Islet of Langerhans (tissue), 1 donor: Measurements from ENCODE around the gene APRT.

ENCODE experiments used
- FAIRE-seq: peaks from one replicate; lab custom pipeline; 2011; peaks lifted over from hg19 to GRCh38; lab: Jason Lieb, UNC

APRT gene

DNA sequence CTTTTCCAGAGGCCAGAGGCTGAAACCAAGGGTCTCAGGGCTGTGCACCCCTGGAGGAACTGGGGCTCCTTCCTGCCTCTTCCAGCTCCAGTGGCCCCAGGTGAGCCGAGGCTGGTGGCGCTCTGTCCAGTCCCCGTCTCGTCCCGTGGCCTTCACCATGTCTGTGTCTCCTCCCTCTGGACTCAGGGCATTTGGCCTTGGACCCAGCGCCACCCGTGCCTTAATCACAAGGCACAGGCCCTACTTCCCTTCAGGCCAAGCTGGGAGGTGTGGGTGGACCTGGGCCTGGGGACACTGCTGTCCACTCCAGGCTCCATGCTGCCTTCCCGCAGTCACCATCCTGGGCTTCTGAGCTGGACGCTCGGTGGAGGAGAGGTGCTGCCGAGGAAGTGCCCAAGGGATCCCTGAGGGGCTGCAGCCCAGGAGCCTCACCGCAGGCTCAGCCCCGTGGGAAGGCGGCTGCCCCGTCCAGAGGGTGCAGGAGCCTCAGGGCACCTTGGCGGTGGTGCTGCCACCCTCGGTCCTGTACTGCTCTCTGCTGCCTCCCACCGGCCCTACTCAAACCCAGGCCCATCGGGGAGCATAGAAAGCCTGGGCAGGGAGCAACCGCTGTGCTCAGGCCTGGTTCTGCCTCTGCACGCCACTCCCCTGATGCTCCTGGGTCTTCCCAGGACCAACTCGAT, 9.6 kb upstream of the APRT start:
- FAIRE-seq = no peak

GRCh38 chr16:88820385-88821025, 8.8 kb upstream of the APRT start:
- FAIRE-seq = no peak

DNA sequence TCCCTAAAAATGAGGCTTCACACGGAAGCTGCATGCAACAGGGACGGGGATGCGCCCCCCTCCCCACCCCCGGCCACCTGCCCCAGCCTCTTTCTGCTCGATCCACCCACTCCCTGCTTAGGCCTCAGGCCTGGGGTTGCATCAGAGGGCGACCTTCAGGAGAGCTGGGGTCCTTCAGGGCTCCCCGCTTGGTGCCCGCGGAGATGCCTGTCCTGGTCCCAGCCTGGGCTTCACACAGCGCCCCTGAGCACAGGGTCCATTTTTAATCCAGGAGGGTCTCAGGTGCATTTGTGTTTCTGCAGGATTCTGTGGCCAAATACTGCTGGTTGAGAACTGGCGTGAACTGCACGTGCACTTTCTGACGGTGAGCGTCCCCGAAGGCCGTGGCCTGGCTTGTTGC, 7.4 kb upstream of the APRT start:
- FAIRE-seq = no peak

DNA sequence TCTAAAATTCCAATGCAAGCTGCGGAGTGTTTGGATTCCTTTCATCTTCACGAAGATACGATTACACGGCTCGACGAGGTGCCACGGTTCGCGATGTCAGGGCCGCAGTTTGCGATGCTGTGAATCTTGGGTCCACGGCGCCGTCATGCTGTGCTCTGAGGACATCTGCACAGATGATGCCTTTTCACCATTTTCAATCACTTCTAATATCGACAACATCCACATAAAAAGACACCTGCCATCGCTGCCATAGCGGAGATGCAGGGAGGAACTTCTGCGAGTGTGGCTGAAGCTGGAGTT, 6.8 kb upstream of the APRT start:
- FAIRE-seq = no peak

DNA sequence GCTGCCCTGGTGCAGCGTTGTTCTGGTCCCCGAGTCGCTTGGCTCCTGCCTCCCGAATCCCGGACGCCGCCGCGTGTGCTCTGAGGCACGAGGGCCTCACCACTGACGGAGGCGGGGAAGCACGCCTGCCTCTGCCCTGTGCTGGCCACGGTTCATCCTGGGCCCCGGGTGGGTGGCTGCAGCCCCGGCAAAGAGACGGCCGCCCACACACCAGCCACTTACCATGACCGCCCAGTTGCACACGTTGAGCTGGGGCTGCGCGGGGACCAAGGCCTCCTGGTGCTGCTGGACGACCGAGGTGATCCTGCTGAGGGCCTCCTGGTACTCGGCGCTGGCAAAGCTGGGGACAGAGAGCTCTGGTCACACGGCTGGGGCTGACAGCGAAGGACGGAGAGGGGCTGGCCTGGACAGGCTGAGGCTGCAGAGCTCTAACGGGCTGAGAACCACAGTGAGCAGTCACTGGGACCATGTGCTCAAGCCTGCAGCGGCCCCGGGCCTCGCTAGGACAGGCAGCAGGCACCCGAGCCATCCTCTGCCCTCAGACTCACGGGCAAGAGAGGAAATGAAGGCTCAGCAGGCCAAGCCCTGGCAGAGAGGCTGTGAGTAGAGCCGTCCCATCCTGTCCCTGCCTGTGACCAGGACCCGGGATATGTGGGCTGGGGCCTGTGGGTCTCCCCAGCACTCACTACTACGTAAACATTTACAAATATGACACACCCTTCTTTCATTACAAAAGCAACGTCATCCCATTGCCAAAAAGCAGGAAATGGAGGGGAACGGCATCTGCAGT, 6.3 kb upstream of the APRT start:
- no peak for FAIRE-seq

GRCh38 chr16:88816736-88817535, 5.2 kb upstream of the APRT start:
- FAIRE-seq = no peak

- no peak for FAIRE-seq
Observed at GRCh38 chr16:88815901-88816589, 4.3 kb upstream of the APRT start.

DNA sequence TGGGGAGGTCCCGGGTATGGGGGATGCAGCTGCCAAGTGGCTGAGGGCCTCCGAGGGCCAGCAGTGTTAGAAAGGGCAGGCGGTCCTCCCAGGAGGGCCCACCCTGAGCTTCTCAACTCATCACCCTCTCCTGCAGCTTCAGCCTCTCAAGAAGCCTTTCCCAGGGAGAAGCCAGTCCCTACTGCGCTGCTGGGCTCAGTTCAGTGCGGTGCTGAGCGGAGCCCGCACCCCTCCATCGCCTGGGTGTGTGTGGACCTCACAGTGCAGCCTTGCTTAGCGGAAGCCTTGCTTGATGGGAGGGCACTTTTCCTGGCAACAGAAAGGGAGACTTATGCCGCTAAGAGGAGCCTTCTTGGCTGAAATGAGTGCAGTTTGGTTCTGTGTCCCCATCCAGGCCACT, 3.5 kb upstream of the APRT start:
- no peak for FAIRE-seq

DNA sequence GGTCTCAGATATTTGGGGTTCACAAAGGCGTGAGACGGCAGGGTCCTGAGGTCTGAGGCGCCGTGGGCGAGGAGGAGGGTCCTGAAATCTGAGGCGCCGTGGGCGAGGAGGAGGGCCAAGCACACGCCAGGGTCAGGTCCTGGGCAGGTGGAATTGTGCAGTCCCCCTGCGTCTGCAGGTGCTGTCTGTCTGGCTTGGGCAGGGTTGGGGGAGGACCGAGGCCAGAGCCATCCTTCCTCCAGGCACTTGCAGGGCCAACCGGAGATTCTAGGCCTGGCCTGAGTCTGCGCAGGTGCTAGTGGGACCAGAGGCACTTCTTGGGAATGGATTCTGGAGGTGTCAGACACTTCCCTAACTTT, 2.4 kb upstream of the APRT start:
- no peak for FAIRE-seq

GRCh38 chr16:88813269-88814143, 1.8 kb upstream of the APRT start:
- no peak for FAIRE-seq

GRCh38 chr16:88812513-88813268, 963 bp upstream of the APRT start:
- FAIRE-seq = no peak

DNA sequence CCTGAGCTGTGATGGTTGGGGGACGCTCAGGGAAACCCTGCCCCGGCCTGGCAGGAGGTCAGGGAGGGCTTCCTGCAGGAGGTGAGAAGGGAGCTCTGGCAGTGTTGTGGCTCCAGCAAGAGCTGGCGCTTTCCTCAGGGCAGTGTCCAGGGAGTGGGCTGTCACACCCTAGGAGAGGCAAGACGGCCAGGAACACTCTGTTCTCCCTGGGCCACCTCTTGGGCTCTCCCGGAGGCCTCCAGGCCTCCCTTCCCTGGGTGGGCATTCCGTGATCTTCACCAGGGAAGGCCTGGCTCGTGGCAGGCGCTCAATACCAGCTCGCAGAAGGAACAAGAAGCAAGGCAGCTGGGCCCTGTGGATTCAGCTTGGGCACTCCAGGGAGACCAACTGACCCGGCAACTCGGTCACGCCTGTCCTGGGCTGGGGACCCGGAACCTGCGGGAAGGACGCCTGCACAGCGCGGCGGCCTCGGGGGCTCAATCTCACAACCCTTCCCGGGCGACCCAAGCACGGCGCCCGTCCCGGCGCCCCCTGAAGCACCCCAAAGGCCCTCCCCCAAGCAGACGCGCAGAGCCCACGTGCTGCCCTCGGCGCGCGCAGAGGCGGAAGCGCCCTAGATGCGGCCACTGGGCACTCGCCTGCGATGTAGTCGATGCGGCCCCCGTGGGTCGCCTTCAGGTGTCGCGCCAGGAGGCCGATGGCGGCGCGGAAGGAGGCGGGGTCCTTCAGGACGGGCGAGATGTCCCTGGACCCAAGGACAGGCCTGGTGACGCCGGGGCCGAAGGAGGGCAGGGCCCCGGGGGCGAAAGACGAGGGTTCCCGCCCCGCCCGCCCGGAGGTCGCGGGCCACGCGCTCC, 588 bp downstream of the APRT start:
- no peak for FAIRE-seq

DNA sequence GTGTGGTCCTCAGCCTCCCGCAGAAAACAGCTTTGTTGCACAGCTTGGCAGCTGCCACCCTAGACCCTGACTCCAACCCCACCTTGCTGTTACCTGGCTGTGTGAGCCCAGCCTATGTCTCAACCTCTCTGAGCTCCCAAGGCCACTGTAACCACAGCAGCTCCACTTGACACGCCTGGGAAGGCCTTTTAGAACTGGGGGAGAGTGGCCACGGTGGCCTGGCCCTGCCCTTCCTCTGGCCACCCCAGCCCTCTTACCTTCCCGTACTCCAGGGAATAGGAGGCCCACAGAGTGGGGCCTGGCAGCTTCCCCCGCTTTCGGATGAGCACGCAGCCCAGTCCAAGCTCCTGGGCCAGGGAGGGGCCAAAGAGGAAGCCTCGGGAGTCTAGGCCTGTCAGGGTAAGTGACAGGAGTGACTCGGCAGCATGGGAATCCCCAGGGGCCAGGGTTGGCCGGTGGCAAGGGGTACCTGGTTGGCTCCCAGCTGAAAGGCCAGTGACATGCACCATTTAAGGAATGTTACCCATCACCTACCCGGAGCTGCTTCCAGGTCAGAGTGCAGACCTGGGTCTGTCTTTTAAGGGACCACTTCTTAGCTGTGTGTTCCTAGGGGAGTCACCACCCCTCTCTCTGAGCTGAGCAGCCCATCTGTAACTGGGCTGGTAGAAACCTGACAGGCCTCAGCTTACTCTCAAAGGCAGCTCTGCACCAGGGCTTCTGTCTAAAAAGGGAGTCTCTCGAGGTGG, 1.4 kb downstream of the APRT start:
- FAIRE-seq = no peak

DNA sequence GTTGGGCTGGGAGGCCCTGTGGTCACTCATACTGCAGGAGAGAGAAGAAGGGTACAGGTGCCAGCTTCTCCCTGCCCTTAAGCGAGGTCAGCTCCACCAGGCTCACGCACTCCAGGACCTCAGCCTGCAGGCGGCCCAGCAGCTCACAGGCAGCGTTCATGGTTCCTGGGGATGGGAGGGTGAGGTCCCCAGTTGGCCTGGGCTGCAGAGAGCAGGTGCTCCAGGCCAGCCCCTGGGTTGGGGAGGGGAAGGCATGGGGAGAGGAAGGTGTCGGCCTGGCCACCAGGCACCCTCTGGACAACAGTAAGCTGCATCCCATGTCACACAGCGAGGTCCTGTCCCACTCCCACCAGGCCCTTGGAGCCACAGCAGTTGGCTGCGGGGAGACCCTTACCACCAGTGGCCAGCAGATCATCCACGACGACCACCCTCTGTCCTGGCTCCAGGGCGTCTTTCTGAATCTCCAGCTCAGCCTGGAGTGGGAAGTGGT, 2.0 kb downstream of the APRT start:
- no peak for FAIRE-seq

DNA sequence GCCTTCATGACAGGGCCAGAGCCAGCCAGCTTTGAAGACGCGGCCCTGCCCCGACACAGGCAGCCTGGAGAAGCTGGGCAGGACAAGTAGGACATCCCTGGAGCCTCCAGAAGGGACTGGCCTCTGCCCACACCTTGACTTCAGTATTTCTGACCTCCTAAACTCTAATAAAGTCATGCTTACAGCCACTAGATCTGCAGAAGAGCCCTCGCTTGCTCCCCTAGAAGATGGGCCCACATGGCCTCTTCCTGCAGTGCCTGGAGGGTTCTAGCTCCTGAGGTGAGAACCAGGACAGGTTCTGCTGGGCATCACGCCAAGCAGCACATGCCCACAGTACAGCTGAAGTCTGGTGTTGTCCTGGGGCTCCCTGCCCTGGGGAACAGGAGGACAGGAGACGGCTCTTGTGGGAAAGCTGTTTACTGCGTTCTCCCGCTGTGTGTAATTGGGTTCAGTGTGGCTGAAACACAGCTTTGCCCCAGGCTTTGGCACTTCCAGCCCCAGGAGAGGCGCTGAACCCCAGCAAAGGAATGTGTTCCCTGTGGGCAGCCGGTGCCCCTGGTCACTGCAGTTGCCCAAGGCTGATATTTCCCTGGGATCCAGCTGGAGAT, 2.6 kb downstream of the APRT start:
- no peak for FAIRE-seq

DNA sequence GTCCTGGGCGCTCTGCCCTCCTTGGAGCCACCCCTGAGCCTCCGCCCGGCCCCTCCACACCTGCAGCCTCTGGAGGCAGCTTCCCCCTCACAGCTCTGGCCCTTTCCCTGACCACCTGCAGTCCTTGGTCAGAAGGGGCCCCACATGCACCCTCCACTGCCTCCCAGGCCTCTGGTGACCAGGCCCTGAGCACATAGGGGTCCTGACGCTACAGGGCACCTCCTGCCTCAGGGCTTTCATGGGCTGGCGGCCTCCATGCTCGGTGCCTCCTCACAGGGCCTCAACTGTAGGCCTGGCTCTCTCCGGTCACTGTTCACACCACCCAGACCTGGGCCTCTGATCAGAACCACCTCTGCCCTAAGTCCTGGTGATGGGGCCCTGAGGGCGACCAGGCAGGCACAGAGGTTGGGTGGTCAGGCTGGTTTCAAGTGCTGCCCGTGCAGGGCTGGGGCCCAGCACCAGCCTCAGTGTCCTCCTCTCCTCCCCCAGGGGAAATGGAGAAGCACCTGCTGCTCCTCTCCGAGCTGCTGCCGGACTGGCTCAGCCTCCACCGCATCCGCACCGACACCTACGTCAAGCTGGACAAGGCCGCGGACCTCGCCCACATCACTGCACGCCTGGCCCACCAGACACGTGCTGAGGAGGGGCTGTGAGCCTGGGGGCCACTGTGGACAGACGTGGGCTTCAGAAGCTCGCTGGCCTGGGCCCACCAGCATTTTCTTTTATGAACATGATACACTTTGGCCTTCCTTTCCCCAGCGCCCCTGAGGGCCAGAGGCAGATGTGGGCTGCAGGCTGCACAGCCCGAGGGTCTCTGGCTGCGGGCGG, 3.9 kb downstream of the APRT start:
- no peak for FAIRE-seq

DNA sequence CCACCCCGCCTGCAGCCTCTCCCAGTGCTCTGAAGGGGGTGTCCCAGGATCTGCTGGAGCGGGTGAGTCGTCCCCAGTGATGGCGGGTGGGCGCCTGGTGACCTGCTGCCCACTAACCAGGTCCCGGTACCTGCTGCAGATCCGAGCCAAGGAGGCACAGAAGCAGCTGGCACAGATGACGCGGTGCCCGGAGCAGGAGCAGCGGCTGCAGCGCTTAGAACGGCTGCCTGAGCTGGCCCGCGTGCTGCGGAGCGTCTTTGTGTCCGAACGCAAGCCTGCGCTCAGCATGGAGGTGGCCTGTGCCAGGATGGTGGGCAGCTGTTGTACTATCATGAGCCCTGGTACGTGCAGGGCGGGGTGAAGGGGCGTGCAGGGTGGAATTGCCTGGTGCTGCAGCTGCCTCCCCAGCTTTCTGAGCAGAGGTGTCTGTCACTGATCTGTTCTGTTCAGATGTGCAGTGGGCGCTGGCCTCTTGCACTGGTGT, 4.5 kb downstream of the APRT start:
- FAIRE-seq = no peak
